Stimulated activated CD4-positive, alpha-beta T cell treated with anti-CD3 and anti-CD28 coated beads, TNF-alpha, amount 100 ng/mL, for 24 hours (primary cell): Measurements from ENCODE around the gene ULBP1.
"Not testable (repeated sequence)": the region's sequence is repeated elsewhere in the genome, so short reads cannot be mapped to it uniquely, and the experiment has no call there.

Source experiments
- DNase-seq, 3 experiments: peaks; one replicate each; pipeline ENCODE4 v3.0.0-alpha.2; 2020; ENCODE audit warnings: low read depth in 3 of 3

The ULBP1 gene

DNA sequence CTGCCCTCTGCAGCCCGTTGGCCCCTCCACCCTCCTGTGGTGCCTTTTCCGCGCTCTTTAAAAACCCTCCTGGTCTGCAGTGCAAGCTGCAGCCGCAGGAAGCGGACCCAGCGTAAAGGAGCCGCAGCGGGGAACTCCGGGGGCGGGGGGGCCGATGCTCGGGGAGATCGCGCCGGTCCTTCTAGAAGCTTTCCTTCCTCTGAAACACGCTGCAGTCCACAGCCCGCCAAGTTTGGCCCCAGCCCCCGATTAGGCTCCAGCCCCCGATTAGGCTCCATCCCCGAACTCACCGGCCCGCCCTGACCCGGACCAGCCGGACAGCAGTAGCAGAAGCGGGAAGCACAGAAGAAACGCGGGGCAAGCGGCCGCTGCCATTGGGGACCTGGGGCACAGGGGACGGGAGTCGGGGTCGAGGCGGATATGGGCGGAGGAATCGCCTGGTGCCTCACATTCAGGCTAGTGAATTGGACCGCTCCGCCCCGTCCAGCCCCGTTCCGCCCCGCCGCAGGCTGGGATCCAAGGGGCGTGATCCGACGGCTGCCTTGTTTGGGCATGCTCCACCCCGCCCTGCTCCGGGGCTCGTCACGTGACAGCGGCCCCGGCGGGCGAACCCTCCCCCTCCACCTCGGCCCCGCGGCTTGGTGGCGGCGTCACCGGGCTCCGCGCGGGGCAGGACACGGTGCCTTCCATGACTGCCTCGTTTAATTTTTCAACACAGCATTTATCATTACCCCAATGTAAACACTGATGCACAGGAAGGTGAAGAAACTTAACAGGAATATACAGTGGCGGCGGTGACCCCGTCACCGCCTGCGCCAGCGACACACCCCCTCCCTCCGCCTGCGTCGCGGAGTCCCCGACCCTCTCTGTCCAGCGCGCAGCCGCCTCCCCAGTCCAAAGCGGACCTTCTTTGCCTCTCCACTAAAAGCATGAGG lies 41.3 kb downstream of the ULBP1 start:
- peak; percentile 77 to 91 (median 79) for DNase-seq

DNA sequence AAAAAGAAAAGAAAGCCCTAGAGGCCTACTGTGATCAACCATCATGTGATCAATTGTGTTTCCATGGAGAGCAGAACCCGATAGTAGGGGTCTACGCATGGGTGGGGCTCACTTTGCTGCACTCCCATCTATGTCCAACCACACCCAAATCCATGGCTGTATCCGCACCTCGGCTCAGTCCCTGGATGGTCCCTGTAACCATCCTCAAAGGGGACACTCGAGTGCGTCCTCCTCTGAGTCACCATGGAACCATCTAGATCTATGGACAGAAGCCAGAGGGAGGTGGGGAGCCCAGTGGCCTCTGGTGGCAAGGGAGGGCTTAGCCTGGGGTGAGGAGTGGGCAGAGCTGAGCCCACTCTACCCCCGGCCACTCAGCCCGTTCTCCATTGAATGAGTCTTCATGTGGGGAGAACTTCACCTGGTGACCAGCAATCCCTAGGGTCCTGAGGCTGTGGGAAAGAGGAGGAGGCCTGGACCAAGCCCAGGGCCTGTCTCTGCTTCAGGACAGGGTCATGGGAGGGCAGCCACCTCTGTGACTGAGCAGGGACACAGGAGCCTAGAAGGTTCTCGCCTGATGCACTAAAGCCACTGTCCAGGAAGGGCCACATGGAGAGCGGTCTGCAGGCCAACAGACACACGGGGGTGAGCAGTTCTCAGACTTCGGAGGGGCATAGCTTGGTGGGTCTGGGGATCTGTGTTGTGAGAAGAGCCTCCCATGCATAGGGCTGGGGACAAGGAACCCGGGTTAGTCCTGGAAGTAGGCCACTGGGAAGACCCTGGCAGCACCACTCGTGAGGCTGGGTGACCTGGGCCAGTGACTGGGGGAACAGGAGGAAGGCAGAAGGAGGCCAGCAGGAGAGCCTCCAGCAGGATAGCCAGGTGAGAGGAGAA lies 42.3 kb downstream of the ULBP1 start:
- DNase-seq: no peak

DNA sequence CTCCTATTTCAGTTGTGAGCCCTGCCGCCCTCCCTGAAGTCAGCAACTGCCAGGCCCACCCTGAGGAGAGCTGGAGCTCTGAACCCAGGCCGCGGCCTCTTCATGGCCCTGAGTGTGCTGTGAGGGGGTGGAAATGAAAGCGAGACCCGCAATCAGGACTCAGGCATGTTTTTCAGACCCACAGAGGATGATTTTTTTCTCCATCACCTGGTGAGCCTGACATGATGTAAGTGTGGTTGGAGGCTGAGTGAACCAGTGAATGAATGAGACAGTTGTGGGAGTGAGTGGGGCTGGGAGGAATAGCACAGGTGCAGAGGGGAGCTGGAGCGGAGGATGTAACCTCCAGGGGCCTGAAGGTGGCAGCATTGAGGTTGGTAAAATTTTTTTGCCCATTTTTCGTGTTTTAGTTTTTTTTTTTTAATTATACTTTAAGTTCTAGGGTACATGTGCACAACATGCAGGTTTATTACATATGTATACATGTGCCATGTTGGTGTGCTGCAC lies 43.3 kb downstream of the ULBP1 start:
- peak in 1 of 3 experiments; percentile 51 for DNase-seq

DNA sequence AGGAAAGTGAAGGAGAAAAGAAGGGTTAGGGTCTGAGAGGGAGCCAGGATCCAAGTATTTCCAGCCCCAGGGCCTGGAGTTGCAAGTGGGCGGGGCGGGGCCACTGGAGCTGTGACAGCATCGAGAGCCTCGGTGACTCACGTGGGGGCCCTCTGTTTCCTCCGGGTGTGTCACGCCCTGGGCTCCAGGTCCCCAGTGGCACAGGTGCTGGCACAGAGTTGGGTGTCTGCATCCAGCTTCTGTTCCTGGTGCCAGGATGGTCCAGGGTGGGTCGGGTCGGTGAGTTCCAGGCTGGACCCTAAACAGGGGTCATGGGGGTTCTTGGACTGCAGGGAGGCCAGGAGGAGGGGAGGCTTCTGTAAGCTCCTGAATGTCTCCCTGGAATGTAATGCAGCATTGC lies 44.8 kb downstream of the ULBP1 start:
- DNase-seq: peak in 1 of 3 experiments; percentile 47

DNA sequence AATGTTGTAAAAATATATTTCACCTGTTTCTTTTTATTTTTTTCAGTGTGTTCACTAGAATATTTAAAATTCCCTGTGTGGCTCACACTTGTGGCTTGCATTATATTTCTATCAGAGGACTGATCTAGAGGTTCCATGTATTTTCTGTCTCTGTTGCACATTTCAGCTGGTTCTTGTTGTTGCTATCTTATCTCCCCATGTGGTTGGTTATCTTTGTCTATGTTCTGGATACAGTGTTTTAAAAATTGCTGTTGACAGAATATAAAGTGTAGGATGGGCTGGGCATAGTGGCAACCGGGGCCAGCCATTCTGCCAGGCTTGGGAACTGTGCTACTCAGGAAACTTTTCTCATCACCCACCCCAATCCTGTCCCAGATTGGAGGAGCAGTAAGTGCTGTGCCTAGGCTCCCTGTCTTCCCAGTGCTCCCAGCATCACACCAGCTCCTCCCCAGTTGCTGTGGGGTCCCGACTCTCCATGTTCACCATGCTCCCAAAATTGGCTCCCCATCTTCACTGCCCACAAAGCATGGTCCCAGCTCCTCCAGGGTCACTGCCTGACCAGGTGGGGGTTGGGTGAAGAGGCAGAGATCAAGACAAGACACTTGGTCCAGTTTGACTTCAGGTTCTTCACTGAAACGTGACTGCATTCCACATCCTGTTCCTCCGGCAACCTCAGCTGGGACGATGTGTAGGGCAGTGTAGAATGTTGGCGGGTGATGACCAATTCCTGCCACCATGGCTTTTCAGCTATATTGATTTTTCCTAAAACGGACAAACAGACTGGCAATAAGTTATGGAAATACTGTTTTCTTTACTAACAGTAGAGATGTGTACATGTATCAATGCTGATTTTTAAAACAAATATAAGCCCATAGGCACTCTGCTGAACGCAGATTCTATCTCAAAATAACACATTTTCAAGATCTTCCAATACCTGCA lies 49.4 kb downstream of the ULBP1 start:
- DNase-seq: not testable (repeated sequence)

DNA sequence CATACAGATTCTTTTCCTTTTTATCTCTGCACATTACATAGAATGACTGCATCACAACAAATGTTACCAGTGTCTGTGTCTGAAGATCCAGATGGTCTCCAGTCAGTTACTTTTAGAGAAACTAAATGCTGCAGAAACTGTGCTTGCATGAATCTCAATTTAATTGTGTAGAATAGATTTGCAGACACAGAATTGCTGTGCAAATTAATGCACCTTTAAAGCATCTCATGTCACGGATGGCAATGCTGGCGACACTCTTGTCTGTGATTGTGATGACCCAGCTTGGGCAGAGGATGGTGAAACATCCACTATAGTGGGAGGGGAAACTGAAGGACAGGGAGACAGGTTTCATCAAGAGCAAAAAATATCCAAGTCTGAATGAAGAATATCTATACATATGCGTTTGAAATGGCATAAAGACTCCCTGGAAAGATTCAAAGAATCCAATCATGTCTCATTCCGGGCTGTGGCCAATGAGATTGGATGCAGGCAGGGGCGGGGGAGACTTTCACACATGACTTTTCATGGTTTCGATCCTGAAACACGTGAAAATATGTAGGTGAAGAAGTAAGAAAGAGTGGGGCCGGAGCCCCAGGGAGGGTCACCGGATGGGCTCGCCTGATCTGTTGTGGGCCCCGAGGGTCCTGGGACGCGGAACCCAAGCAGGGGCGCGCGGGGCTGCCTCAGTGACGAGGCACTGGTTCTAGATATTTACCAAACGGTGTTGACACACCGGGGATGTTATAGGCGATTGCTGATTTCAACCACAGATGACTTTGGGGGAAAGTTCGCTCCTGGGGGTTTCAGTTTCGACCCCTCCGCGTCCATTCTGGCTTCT lies 50.3 kb downstream of the ULBP1 start:
- DNase-seq: not testable (repeated sequence)

DNA sequence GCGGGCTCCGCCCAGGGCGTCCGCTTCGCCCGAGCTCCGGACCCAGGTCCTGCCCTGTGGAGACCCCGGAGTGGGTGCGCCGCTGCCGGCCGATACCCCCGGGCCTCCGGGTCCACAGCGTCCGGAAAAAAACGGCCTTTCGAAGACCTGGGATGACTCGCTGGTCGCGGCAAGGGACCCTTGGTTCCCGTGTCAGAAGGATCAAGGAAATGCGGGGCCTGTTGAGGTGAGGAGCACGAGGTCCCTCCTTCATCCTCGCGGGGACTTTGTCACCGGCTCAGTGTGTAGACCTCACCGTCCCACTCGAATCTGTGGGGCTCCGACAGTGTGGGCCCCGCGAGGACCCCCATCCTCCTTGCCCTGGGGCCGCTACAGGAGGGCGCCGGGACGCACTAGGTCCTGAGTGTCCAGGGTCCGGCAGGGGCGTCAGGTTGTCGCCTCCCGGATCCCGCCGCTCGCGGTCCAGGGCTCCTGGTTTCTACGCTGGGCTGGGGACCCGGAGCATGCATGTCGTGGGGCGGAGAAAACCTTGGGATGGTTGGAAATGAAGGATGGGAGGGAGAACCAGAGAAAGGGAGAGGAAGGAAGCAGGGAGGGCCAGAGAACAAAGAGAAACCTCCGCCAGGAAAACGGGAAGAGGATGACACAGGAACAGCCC lies 51.0 kb downstream of the ULBP1 start:
- DNase-seq: not testable (repeated sequence)

DNA sequence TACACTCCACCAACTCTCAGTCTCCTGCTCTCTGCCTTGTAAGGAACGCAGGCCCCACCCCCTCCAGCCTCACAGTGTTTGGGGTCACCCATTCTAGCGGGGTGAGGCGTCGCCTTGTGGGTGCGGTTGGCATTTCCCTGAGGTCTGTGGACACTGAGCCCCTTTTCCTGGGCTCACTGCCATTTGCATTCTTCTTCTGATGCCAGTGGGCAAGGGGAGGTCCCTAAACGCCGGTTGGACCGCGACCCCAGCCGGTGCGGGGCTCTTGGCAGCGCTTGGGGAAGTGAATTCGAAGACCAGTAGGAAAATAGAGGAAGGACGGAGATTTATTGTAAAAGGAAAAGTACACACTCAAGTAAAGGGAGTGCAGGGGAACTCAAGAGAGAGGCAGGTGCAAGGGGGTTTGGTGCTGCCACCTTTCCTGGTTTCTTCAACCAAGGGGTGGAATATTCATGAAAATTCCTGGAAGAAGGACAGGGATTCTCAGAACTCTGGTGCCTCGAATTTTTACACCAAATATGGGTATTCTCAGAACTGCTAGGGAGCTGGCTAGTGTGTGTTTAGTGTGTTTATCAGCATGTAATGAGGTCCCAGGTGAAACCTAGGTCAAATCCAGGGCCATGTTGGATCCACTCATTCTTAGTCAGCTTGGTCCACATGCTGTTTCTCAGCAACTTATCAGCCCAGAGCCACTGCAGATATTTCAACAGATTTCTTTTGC lies 51.7 kb downstream of the ULBP1 start:
- not testable (repeated sequence) for DNase-seq

DNA sequence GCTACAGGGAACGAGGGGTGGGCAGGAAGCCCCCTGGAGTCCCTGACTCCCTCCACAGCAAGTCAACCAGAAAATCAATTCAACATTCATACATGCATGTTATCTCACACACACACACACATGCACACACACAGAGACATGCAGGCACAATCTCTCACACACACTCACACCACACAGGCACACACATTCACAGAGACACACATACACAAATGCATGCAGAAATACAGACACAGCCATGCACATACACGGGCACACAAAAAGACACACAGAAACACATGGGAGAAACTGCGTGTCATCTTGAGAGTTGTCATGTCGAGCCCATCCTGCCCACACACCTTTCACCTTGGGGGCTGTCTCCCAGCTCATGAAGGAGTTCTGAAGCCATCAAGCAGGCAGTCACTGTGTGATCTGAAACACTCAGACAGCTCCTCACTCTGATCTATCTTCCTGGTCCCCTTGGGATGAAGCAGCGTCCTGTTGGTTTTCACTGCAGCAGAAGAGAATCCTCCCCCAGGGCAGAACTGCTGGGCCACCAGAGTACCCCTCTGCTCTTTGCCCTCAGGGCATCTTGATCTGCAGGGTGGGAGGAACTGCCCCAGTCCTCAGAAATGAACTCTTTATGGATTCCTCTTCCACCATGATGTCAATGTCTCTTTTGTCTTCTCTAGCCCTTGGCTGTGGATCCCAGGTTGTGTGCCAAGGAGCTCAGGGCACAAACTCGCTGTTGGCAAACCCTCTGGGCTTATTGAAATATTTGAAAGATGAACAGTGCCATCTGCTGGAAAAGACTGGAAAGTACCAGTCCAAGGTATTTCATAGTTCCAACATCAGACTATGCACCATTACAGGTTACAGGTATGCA lies 52.8 kb downstream of the ULBP1 start:
- peak in 1 of 3 experiments; percentile 54 for DNase-seq

DNA sequence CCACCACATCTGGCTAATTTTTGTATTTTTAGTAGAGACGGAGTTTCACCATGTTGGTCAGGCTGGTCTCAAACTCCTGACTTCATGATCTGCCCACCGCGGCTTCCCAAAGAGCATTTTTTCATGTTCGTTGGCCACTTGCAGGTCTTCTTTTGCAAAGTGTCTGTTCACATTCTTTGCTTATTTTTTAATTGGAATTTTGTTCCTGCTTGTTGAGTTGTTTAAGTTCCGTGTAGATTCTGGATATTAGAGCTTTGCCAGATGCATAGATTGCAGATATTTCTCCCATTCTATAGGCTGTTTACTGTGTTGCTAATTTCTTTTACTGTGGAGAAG lies 53.4 kb downstream of the ULBP1 start:
- not testable (repeated sequence) for DNase-seq

DNA sequence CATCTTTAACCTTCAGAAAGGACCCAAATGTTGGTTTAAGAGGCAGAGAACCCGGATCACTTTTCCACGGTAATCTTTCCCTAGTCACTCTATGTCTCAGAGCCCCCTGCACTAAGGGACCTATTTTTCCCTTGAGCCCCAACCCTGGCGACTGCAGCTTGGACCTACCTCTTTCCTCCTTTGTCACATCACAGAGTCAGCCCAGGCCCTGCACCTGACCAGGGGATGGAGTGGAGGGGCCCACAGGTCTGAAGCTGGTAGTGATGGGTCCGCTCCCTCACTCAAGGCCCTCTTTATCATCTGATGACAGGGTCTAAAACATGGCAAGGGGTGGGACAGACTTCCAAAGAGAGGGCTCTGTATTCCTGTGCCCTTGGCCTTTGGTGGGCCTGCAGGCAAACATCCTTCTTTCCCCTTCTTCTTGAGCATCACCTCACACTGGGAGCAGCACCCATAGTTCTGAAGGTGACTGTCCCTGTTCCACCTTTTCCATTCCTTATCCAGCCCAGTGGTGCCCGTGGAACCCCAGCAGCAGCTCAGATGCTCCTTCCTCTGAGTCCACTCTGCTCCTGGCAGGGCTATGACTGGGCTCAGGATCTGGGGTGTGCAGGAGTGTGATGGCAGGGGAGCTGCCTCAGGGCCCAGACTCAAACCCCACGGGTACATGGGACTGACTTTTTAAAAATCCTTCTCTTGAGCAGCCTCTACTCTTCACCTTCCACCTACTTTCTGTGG lies 55.3 kb downstream of the ULBP1 start:
- DNase-seq: no peak

DNA sequence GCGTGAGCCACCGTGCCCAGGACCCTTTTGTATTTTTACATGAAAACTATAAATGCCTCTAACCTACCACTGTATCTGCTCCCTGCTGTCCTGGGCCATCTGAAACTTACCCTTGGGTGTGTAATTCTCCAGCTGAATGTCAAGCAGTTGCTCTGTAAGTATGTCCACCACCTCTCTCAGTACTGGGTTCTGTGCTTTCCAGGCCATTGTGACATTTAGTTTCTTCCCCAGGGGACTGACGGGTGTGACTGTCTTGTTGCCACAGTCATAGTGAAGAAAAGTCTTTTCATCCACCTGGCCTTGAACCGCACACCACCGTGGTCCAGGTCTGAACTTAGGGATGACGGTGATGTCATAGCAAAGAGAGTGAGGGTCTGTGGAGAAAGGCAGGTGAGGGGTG lies 58.1 kb downstream of the ULBP1 start:
- not testable (repeated sequence) for DNase-seq
